NCI-H187 treated with DMSO at 0.1 percent for 48 hours (cell line): ENCODE measurements around the gene CFAP43.

ENCODE experiments used
- DNase-seq: peaks from one replicate; lab custom pipeline; 2025; lab: John Stamatoyannopoulos, UW

CFAP43 gene, protein sequence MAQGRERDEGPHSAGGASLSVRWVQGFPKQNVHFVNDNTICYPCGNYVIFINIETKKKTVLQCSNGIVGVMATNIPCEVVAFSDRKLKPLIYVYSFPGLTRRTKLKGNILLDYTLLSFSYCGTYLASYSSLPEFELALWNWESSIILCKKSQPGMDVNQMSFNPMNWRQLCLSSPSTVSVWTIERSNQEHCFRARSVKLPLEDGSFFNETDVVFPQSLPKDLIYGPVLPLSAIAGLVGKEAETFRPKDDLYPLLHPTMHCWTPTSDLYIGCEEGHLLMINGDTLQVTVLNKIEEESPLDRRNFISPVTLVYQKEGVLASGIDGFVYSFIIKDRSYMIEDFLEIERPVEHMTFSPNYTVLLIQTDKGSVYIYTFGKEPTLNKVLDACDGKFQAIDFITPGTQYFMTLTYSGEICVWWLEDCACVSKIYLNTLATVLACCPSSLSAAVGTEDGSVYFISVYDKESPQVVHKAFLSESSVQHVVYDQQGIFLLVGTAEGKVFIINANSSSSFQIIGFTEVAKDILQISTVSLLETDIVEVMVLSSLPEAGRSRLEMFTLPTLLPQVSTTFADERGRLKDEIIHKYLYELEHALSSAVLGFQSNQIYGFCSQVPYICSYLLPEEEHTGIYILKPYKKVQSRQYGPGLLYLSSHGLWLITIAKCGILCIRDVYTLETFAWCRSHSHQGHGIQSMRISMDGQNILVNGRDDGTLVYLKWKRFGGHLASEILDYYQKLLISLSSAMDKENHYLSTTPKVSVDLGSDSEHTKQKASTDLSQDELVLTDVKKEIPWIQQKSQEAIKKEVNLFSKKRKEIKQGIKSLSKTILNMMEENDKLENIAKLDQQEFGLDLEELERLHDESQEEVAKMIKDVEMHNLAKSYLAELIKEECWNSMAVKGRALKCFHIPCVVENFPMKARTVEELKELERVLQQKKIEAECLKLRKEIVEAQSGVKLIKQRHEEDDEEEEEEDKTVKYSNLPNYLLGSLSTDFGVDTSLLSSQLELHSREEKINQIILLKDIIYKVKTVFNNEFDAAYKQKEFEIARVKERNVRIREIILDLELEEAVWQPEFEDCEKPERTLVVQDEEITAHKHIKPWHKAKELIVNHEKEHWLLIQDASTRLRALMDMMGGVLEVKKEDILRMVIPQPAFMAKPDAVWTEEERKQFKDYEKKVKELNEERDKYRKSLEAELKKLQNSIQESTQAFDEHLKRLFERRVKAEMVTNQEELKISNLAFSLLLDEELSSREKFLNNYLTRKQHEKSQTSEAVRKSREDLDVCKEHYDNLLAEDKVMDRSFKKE (N-terminal part only)

DNA sequence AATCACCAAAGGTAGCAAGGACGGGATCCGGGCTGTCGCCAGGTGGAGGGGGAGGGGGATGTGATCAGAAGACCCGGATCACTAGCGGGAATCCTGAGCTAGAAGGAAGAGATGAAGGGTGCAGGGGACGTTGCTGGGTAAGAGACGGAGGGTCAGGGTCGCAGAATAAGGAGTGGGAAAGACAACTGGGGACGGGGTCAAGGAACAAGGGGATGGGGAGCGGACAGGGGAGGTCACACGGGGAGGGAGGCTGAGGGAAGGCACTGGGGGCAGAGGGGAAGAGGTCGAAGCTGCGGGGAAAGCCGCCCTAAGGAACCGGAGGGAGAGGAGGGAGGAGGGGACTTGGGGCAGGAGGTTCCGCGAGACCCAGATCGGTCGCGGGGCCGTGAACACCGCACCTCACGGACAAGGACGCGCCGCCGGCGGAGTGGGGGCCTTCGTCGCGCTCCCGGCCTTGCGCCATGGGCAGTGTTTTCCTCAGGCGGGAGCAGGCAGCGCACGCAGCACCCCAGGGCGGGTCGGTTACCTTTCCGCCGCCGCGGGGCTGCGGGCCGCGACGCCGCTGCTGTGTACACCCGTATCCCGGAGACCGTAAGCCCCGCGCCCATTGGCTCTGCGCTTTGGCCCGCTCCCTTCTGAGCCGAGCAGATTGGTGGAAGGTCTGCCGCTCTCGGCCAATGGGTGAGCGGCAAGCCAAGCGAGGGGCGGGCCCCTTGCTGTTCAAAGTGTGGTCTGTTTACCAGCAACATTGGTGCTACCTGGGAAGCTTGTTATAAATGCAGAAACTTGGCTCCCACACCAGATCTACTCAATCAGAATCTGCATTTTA, at the start of gene CFAP43:
CFAP43 (minus strand) TSS at position 581 of the 829 bp plus-strand sequence; CDS start at position 463, 118 bp downstream.
- DNase-seq = peak; percentile 62

DNA sequence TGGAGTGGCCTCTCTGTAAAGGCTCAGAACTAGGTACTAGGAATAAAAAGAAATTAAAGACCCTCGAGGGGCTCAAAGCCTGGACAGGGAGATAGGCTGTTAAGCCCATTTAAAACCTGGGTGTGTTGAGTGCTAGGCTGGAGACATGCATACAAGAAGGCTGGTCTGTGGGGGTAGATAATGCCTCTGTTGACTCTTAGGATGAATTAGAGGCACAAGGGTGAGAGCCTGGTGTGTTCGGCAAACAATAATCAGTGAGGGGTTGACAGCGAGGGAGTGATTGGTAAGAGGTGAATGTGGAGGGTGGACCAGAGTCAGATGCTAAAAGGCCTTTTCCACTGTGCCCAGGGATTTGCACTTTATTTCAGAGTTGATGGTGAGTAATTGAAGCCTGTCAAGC, 49.5 kb upstream of the CFAP43 start:
- DNase-seq = peak; percentile 5

DNA sequence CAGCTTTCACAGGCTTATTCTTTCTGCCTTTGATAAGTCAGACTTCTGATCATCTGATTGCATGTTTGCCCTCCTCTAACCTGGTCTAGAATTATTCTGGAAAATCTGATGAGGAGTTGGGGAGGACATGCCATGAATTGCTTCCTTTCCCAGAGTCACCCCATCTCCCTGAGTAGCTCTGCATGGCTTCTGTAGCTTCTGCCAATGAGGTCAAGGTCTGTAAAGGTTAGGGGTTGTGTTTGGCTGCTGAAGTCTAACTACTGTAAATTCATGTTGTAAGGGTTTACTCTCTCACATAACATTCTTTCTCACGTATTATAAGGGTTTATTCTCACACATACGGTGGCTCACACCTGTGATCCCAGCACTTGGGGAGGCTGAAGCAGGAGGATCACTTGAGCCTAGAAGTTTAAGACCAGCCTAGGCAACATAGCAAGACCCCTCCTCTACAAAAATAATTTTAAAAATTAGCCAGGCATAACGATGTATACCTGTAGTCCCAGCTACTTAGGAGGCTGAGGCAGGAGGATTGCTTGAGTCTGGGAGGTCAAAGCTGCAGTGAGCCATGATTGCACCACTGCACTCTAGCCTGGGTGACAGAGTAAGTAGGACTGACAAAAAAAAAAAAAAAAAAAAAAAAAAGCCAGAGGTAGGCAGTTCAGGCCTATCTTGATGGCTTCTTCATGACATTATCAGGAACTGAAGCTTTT, 47.5 kb upstream of the CFAP43 start:
- no peak for DNase-seq

DNA sequence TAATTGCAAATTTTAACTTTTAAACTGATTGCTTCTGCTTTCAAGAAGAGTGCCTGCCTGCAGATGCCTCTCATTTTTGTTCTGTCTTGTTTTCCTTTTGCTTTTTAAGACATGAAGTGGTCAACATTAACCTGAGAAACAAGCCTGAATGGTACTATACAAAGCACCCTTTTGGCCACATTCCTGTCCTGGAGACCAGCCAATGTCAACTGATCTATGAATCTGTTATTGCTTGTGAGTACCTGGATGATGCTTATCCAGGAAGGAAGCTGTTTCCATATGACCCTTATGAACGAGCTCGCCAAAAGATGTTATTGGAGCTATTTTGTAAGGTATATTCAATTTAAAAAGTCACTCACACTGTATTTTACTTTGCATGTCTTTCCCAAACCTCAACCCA, 45.6 kb upstream of the CFAP43 start:
- DNase-seq = no peak

DNA sequence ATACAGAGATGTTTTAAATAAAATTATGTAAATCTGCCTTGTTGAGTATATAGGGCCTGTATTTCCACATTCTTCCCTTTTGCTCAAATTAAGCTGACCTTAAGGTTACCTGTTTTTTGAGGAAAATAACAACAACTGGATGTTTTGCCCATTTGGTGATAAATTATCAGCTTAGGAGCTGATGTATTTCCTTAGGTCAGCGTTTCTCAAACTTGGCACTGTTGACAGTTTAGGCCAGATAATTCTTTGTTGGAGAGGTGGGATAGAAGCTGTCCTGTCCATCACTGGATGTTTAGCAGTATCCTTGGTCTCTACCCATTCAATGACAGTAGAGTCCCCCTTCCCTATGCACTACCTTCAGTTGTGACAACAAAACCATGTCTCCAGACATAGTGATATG, 44.0 kb upstream of the CFAP43 start:
- DNase-seq = no peak

DNA sequence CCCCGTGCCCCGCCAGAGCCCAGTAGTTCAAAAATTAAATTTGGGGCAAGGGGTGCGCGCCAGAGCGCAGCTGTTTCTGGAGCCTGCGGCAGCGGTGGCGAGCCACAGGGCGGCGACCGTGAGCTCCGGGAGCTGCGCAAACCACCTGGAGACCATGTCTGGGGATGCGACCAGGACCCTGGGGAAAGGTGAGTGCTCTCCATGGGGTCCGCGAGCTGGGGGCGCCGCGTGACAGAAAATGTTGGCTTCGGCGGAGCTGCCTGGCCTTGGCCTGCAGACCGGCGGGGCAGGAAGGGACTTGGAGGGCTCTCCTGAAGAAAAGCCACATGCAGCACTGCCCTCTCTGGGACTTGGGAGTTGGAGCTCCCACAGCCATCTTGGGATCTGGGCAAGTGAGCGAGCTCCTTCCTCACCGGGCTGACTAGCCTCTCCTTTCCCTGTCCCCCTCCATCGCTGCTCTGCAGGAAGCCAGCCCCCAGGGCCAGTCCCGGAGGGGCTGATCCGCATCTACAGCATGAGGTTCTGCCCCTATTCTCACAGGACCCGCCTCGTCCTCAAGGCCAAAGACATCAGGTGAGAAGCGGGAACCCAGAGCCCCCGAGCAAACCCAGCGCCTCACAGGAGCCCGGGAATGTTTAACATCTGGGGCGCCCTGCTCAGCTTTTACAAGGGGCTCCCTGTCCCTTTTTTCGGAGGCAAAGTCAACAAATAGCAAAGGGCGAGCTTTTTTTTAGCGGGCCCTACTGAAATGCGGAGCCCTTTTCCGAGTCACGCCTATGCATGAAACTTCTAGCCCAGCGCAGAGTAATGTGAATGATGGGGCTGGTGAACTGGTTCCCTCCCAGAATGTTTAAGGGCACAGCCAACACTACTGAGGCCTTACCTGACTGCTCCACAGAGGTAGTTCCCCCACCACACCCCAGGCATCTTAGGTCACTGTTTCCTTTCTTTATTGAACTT, 42.9 kb upstream of the CFAP43 start:
- DNase-seq = no peak

DNA sequence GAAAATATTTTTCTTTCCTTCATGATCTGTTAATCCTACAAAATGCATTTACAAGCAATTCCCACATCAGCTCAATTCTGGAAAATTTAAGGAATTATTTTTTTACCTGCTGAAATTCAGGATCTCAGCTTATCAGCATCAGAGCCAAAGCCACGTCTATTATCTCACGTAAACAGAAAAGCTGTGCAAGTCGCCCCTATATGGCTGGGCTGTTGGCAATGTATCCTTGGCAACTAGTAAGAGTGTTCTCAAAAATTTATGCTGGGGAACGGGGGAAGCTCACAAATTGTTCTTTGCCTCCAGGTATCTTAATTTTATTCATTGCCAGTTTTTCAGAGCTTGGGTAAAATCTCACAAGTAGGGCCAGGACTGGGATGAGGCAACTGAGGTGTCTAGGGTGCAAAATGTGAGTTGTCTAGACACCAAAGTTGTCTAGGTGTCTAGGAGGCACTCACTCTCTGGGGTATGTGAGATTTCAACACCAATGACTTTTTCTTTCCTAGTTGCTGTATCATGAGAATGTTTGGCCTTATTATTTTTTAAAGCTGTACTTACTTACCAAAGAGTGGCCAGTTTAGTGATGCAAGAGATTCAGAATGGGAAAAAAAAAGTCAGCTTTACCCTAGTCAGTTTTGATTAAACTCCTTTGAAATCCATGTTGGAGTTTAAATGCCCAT, 41.9 kb upstream of the CFAP43 start:
- DNase-seq = no peak

DNA sequence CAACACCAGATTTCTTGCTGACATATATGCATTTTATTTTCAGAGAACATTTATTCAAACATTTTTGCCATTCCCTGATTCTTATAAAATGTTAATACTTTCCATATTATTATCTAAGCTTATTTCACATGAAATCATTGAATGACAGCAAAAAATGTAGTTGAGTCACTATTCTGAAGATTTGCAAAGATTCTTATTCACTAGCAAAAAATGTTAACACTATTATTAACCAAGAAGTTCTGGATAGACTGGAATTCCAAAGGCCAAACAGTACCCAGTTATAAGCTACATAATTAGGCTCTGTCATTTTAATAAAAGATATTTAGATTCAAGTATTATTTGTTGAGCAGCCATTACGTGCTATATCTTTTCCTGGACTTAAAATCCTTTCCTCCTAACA, 41.1 kb upstream of the CFAP43 start:
- DNase-seq = no peak

DNA sequence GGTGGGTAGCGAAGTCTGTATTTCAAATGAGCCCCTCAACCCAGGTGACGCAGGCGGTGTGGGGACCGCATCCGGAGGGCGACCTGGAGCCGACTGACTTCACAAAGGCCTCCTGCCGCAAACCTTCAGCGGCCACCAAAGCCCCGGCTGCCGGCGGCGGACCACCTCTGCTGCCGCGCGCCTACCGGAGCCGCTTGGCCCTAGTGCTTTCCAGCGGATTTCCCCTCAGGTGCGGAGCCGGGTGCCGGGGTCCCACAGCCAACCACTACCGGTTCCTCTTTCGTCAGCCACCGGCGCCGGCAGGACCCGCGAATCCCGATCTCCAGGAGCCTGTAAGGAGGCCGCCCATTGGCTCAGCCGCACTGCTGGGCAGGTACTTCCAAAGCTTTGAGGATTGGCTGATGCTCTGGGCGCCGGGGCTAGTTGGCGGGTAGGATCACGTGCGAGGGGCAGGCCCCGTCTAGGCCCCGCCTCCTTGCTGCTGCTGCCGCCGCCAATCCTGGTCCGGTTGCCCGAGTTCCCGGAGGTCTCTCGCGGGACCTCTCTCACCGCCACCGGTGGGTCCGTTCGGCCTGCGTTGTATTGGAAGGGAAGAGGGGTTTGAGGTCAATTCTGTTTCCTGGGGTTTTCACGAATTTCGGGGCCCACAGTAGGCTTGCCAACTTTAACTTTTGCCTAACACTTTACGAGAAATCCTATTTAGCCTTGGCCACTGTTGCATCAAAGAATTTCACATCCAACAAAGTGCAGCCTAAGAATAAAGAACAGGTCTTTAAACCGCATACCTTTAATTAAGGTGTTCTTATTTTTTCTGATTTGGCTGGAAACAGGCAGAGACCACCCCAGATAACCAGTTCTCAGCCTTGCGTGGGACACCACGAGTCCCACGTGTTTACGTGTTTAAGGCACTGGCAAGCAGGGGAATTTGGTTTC, 36.8 kb upstream of the CFAP43 start, which contains the start of gene GSTO2:
GSTO2 (plus strand) TSS at position 472 of the 933 bp plus-strand sequence. CDS start 5,732 bp downstream, outside the sequence.
- peak; percentile 77 for DNase-seq

DNA sequence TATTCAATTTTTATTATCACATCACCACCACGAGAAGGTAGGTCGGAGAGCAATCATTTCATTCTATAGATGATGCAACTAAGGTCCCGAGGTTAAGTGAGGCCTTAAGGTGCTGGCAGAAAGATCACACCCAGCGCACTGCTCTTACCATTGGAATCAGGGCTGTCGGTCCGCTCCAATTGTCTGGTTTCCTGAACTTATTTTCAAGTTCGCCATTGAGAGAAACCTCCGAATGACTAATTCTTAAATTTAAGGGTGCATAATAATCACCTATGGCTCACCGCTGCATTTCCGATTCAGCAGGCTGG, 36.2 kb upstream of the CFAP43 start:
- DNase-seq = no peak

DNA sequence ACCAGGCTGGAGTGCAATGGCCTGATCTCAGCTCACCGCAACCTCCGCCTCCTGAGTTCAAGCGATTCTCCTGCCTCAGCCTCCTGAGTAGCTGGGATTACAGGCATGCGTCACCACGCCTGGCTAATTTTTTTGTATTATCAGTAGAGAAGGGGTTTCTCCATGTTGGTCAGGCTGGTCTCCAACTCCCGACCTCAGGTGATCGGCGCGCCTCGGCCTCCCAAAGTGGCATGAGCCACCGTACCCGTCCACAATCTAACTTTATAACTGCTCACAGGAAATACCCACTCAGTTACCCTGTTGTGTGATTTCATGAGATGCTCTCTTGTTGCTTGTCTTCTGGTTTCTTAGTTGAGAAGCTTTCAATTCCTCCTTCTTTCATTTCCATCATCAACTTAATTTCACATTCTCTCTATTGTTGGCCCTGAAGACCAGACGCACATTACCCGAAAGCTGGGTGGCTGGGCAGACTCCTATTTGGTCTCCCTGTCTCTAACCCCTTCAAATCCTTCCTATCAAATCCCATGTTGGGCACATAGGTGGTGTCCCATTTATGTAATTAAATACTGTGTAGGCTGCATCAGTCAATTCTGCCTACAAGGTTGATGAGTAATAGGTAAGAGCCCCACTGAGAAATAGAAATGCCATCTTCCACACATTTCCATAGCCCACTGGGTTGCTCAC, 35.7 kb upstream of the CFAP43 start:
- no peak for DNase-seq

DNA sequence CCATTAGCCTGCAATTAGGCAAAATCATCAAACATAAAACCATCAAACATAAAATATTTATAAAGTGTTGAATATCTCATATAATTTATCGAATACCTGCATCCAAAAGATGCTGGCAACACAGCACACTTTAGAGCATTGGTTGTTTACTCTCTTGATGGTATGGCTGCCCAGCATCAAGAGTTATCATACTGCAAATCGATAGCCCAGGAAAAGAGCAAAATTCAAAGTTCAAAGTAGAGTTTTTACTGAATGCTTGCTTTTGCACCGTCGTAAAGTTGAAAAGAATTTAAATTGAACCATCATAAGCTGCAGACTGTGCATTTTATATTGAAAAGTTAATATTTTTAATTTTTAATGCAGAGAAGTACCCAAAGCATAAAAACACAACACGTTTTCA, 32.6 kb upstream of the CFAP43 start:
- DNase-seq = no peak

DNA sequence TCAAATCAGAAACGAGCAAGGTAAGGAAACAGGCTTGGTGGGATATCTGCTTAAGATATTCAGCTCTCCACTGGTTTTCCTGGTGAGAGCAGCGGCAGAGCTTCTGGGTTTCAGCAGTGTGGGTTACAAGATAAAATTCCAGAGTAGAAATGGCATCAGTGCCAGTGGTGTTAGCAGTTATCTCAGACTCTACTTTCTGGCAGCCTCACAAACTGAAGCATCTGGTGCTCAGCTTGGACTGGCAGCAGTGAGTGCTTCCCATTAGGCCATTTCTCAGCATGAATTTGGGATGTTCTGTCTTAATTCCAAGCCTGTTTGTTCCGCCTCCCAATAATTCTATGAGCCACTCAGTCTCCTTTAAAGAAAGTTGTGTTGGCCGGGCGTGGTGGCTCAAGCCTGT, 29.9 kb upstream of the CFAP43 start:
- DNase-seq = no peak

DNA sequence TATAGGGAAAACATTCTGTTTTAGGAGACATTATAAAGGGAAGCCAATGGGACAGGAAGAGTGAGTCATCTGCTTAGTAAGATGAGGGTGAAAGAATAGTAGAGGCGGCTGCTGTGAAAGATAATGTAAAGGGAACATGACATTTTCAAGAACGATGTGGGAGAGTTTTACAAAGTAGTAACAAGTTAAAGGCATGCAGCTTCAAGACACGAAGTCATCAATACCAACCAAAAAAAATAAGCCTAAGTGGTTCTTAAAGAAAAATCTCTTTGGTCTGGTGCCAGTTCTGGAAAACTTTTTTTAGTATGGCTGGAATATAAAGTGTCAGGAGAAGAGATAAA, 28.6 kb upstream of the CFAP43 start:
- no peak for DNase-seq

DNA sequence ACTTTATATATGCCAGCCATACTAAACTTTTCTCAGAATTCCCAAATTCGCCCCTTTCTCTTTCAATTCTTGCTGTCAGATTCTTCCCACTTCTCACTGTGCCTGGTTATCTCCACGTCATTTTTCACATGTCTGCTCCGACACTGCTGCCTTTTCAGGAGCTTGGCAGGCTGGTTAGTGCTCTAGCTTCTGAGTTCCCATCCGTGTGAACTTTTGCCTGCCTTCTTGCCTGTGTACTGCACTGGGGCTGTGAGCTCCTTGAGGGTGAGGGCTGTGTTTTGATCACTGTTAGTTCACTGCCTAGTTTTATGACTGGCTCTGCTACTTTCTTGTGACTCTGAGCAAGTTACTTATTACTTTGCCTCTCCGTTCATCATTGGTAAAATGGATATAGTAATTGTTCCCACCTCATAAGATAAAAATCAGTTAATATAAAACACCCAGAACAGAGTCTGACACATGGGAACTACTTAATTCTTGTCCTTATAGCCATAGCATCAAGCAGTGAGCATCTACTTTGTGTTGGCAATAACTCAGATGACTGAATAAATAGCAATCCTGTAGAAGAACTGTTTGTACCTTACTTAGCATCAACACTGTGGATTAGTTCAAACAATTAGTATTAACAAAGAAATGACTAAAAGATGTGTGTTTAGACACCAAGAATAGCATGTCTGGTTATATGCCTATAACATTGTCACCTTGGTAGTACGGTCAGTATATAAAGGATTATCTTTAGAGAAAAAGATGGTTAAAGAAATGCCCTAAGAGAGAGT, 28.0 kb upstream of the CFAP43 start:
- DNase-seq = no peak

DNA sequence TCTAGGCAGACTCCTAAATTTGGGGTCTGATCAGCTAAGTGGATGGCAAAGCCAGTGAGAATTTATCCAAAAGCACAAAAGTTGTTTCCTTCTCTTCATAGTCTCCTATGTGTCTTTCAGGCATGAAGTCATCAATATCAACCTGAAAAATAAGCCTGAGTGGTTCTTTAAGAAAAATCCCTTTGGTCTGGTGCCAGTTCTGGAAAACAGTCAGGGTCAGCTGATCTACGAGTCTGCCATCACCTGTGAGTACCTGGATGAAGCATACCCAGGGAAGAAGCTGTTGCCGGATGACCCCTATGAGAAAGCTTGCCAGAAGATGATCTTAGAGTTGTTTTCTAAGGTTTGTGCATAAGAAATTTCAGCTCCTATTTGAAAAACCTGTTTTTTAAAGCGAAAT, 27.3 kb upstream of the CFAP43 start:
- no peak for DNase-seq

DNA sequence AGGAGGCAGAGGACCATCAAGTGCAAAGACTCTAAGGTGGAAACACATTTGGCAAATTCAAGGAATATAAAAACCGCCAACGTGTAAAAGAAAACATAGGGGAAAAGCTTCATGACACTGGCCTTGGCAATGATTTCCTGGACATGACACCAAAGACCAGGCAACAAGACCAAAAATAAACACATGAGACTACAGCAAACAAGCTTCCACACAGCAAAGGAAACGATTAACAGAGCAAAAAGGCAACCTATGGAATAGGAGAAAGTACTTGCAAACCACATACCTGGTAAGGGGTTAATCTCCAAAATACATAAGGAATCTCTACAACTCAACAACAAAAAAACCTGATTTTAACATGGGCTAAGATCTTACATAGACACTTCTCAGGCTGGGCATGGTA, 26.0 kb upstream of the CFAP43 start:
- DNase-seq = no peak
